Activated T-helper 1 cell treated with anti-CD3 and anti-CD28 coated beads, Interleukin-2, amount 50 U/mL, for 16 hours (primary cell): ENCODE data around the gene NRP2.

Experiments used
- DNase-seq, 2 donors: peaks; one replicate each; pipeline ENCODE4 v3.0.0-alpha.2; 2020; ENCODE audit warnings: low read depth in 1 of 2, low spot score in 1 of 2

Gene NRP2, protein sequence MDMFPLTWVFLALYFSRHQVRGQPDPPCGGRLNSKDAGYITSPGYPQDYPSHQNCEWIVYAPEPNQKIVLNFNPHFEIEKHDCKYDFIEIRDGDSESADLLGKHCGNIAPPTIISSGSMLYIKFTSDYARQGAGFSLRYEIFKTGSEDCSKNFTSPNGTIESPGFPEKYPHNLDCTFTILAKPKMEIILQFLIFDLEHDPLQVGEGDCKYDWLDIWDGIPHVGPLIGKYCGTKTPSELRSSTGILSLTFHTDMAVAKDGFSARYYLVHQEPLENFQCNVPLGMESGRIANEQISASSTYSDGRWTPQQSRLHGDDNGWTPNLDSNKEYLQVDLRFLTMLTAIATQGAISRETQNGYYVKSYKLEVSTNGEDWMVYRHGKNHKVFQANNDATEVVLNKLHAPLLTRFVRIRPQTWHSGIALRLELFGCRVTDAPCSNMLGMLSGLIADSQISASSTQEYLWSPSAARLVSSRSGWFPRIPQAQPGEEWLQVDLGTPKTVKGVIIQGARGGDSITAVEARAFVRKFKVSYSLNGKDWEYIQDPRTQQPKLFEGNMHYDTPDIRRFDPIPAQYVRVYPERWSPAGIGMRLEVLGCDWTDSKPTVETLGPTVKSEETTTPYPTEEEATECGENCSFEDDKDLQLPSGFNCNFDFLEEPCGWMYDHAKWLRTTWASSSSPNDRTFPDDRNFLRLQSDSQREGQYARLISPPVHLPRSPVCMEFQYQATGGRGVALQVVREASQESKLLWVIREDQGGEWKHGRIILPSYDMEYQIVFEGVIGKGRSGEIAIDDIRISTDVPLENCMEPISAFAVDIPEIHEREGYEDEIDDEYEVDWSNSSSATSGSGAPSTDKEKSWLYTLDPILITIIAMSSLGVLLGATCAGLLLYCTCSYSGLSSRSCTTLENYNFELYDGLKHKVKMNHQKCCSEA

GRCh38 chr2:205682239-205682970 is at the start of gene NRP2:
Gene NRP2, plus strand, starts transcription at chr2:205682501. Its CDS starts 790 bp downstream, at chr2:205683291.
- no peak for DNase-seq

GRCh38 chr2:205633994-205634393 is 48.3 kb upstream of the NRP2 start:
- DNase-seq, result no peak

DNA sequence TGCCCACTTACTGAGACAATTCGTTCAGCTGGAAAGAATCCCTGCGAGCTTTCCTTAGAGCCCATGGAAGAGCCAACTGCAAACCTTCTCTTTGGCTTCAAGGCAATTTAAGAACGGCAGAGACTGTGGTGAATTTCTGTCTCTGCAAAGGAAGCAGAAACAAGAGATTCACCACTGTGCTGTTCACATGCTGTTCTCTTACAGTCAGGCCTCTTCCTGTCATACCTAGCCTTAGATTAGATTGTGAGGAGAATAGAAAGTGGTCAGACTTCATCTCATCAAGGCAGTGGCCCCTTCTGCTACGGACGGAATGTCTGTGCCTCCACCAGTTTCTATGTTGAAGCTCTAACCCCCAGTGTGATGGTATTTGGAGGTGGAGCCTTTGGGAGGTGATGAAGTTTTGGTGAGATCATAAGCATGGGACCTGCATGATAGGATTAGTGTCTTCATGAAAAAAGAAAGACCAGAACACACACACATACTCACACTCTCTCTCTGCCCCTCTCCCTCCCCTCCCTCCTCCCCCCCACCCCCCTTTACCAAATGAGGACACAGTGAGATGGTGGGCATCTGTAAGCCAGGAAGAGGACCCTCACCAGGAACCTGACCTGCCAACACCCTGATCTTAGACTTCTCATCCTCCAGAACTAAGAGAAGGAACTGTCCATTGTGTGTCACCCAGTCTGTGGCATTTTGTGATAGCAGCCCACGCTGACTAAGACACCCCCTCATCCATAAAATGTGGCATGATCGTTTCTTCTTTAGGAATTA is 45.6 kb upstream of the NRP2 start:
- no peak for DNase-seq

- no peak for DNase-seq
Measured at GRCh38 chr2:205637320-205637602, 45.0 kb upstream of the NRP2 start.

DNA sequence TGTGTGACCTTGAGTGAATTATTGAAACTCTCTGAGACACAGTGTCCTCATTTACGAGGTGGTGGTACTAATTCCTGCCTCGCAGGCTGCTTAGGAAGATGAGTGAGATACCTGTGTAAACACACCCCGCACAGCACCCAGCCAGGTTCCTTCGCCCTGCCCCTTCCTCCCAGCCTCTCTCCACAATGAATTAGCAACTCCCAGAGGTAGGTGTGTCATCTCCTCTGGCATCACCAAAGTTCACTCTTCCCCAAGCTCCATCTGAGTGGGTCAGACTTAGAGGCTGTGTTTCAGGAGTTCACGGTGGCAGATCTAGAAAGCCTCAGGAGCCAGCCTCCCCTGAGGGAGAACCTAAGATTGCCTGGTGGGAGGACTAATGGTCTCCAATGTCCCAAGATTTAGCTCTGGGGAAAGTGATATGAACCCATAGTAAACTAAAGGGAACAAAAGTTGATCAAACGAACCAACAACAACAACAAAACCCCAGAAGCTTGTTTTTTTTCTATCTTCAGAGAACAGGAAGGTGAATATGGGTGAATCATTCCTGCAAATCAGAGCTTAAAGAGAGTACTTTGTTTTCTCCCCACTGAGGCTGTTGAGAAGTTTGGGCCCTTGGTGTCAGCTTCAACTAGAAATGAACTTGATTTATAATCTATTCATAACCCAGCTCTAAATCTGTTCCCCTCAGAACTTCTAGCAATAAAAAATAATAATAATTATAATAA is 44.4 kb upstream of the NRP2 start:
- no peak for DNase-seq

- no peak for DNase-seq
Measured at GRCh38 chr2:205640716-205641115, 41.6 kb upstream of the NRP2 start.

- no peak for DNase-seq
Measured at GRCh38 chr2:205642599-205643356, 39.5 kb upstream of the NRP2 start.

DNA sequence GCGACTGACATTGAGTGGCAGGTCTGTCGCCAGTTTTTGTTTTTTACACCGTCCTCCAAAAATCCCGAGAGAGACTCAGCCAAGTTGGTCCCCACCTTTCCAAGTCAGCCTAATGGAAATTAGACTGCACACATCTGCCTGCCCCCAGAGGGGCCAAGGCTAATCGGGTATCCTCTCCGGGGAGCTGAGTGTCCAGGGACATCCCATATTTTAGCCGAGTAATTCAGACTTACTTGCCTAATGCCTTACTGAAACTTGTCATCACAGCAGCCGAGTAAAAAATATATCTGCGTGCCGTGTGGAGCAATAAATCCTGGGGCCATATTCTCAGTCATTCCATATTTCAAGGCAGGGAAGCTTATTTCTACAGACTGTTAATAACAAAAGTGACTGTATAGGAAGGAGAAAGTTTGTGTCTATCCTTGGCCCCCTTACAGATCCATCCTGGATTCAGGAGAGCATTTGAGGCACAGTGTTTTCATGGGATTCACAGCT is 38.9 kb upstream of the NRP2 start:
- DNase-seq, result no peak

GRCh38 chr2:205644018-205644417 is 38.3 kb upstream of the NRP2 start:
- DNase-seq, result no peak

- DNase-seq, result no peak
Measured at GRCh38 chr2:205646680-205647079, 35.6 kb upstream of the NRP2 start.

DNA sequence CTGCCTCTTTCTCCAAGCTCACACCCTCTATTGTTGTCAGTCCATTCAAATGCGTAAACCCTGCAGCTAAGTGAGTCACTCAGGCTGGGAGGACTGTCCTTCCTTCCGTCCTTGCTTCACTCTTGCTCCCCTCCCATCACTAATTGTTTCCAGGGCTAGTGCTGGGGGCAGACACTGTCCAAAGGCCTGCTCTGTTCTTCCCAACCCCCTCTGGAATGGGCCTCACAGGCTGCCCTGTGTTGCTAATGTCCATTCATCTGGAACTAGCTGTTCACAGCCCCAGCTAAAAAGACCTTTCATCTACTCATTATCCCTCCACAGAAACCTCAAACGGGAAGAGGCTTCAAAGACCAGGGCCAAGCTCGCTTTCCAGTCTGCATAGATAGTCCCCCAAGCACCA is 31.9 kb upstream of the NRP2 start:
- DNase-seq, result no peak

DNA sequence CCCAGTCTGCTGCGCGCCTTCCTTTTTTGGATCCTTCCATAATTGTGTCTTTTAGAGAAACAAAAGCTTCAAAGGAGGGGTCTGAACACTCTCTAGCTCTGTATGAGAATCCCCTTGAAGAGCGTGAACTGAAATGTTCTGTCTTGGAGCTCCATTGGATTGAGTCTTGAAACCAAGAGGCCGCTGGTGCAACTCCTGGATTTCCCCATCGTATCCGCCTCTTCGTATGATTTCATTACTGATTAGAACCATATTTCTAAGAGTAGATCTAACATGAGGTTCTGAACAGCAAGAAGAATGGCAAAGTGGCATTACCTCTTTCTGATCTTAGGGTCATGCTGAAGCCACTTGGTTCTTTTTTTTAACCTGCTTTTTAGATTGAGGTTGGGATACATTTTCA is 31.4 kb upstream of the NRP2 start:
- no peak for DNase-seq

DNA sequence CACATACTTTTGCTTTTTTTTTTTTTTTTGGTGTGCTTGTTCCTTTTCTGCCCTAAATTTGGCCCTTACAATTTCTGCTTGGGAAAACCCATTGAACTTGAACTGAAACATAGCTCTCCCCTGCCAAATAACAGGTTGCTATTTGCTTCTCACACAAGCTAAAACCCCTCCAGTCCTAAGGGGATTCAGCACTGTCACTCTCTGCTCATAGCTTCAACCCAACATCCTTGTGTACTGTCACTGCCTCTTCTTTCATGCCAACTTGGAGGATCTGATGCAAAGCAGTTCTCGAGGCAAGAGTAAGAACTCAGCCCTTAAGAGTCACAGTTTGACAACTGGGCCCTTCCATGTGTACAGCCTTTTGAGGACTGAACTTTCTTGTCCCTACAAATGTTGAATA is 30.6 kb upstream of the NRP2 start:
- DNase-seq, result no peak

DNA sequence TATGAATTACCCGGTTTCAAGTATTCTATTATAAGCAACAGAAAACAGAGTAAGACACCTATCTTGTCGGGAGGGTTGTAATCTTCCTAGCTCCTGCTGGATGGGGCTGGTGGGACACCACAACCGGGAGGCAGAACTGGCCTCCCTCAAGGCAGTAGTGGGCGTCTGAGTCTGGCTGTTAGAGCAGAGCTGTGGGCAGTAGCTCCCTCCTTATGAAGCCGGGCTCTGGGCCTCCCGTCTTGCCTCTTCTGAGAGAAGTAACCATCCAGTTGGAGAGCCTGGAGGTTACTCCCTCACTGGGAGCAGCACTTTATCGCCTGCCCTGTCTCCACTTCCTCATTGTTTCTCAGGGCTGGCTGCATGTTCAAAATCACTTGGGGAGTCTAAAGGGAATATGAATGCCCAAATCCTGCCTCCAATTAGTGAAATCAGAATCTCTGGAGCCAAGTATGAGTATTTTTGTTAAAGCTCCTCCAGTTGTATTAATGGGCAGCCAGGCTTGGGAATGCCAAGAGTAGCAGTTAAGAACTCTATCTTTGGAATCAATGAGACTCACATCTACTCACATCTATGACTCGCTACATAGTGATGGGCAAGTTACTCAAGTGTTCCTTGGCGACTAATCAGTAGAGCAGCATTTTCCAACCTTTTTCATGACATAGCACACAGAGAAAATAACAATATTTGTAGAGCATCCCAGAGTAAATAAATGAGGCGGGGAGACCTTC is 27.3 kb upstream of the NRP2 start:
- no peak for DNase-seq

DNA sequence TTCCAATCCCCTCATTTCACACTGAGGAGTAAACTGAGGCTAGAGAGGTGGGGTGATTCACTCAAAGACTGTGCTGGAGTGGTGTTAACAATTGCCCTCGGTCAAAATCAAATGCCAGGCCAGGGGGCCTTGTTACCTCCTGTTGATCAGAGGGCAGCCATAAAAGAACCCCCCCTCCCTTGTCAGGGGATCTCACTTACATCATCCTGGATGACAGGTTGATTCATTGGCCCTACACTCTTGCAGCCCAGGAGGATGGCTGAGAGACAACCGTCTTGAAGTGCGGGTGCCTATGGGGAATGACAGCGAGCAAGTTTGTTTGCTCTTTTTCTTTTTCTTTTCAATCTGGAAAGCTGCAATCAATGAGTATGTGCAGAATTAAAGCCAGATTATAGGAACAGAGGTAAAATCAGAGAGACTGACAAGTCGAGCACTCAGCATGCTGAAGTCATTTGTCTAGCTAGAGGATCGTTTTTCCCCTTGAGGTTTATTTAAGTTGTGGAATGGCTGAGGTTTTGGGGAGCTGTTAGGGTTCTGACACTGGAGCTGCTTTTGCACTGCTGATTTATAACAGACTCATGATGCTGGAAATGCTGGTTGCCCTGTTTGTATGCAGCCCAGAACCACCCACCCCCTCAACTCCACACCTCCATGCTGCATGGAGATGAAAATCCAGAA is 26.4 kb upstream of the NRP2 start:
- no peak for DNase-seq

GRCh38 chr2:205656461-205656860 is 25.8 kb upstream of the NRP2 start:
- no peak for DNase-seq

DNA sequence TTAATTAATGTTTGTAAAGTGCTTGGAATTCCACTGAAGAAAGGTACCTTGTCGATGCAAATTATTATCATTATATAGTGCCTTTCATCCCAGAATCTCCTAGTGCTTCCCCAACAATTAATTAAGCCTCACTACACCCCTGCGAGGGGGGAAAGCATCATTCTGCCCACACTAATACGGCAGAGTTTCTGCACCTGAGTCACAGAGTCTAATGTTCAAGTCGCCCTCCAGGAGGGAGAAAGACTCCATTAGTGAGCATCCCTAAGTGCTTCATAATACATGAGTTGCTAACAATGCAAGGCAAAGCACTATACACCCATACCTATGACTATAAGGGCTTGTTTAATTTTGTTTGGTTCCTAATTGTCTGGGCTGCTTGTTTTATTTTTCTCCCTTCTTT is 25.4 kb upstream of the NRP2 start:
- no peak for DNase-seq

DNA sequence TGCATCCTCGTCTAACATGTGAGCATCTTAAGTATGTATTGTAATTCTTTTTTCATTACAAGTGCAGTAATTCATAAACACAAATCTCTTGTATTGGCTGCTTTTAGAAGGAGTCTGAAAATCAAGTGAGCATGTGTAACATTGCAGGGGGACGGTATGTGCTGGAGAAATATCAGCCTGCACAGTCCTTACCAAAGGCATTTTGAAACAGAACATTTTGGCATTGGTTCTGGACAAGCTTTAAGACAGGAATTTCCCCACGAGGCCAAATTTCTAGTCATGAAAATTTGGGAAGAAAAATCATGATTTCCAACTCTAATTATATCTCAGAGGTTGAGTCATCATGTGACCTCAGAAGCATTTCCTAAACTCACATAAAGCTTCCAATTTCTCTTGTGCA is 24.7 kb upstream of the NRP2 start:
- DNase-seq, result no peak
